BLaER1 treated with 17β-estradiol and CSF1 and Interleukin-3, amounts not matched to agents 10 nM and 100 nM (cell line): Measurements from ENCODE around the gene PORCN.

Experiments used
- H3K27ac ChIP-seq, 11 experiments: shearing (Covaris generic); formaldehyde crosslinking; 2 replicates each; pipeline ENCODE4 v1.8.1; 2022
- H3K27me3 ChIP-seq, 11 experiments: shearing (Covaris generic); formaldehyde crosslinking; 2 replicates each; pipeline ENCODE4 v1.8.1; 2022
- H3K36me3 ChIP-seq, 11 experiments: shearing (Covaris generic); formaldehyde crosslinking; 2 replicates each; pipeline ENCODE4 v1.8.1; 2022
- H3K4me1 ChIP-seq, 10 experiments: shearing (Covaris generic); formaldehyde crosslinking; 2 replicates each; pipeline ENCODE4 v1.8.1; 2022
- H3K4me2 ChIP-seq, 11 experiments: shearing (Covaris generic); formaldehyde crosslinking; 2 replicates each; pipeline ENCODE4 v1.8.1; 2022
- H3K4me3 ChIP-seq, 10 experiments: shearing (Covaris generic); formaldehyde crosslinking; 2 replicates each; pipeline ENCODE4 v1.8.1; 2022
- H3K9ac ChIP-seq, 11 experiments: shearing (Covaris generic); formaldehyde crosslinking; 2 replicates each; pipeline ENCODE4 v1.8.1; 2022
- H3K9me3 ChIP-seq, 11 experiments: shearing (Covaris generic); formaldehyde crosslinking; replicated peaks in 1 of 11; 2 replicates each; pipeline ENCODE4 v1.8.1; 2022
- H4K20me1 ChIP-seq, 11 experiments: shearing (Covaris generic); formaldehyde crosslinking; 2 replicates each; pipeline ENCODE4 v1.8.1; 2022
- Cebpa-rat ChIP-seq, 11 experiments: shearing (Covaris generic); IDR thresholded peaks; 2 replicates each; pipeline ENCODE4 v1.8.1; 2022

The PORCN gene

DNA sequence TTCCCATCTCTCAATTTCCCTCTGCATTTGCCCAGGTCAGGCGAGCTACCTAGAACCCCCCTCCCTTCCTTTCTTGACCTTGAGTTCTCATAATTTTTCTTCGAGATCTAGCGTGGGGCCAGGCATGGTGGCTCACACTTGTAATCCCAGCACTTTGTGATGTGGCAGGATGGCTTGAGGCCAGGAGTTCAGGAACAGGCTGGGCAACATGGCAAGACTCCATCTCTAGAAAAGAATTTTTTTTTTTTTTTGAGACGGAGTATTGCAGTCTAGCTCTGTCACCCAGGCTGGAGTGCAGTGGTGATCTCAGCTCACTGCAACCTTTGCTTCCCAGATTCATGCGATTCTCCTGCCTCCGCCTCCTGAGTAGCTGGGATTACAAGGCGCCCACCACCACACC lies 4.5 kb upstream of the PORCN start:
- Histone ChIP-seq H3K9ac (no peak overlapping the region), H3K9me3 (no peaks in the 10 kb centered on the region; a peak in 1 of 22 replicates), H3K4me1 (peaks cover under 1 to 11% (median 5%) of the 10 kb centered on the region in 10 experiments; a peak in 10 of 20 replicates), H3K4me2 (no peak overlapping the region), H3K36me3 (no peaks in the 10 kb centered on the region), H3K4me3 (no peak overlapping the region), H3K27me3 (peaks cover 47 to 75% (median 62%) of the 10 kb centered on the region in 11 experiments), H4K20me1 (no peaks in the 10 kb centered on the region), H3K27ac (no peak overlapping the region)
- no peak for TF ChIP-seq Cebpa-rat (IDR thresholded peaks at IDR 0.05)

GRCh38 chrX:48505481-48505880 lies 3.3 kb upstream of the PORCN start:
- H4K20me1 ChIP-seq: no peaks in the 10 kb centered on the region
- peak in 3 of 11 experiments; percentile 14 to 56 (median 24); a peak in 2 of 22 replicates for TF ChIP-seq Cebpa-rat (IDR thresholded peaks at IDR 0.05)
- no peaks in the 10 kb centered on the region for H3K36me3 ChIP-seq
- H3K9ac ChIP-seq: no peak overlapping the region; a peak in 1 of 22 replicates
- no peak overlapping the region for H3K4me3 ChIP-seq
- H3K9me3 ChIP-seq: no peaks in the 10 kb centered on the region; a peak in 1 of 22 replicates
- peaks cover 0 to 18% (median 11%) of the 10 kb centered on the region in 10 experiments; a peak in 10 of 20 replicates for H3K4me1 ChIP-seq
- peak overlapping the region in 2 of 11 experiments; percentile 26 to 33; a peak in 1 of 22 replicates for H3K4me2 ChIP-seq
- H3K27me3 ChIP-seq: peaks cover 39 to 63% (median 53%) of the 10 kb centered on the region in 11 experiments
- no peak overlapping the region for H3K27ac ChIP-seq

DNA sequence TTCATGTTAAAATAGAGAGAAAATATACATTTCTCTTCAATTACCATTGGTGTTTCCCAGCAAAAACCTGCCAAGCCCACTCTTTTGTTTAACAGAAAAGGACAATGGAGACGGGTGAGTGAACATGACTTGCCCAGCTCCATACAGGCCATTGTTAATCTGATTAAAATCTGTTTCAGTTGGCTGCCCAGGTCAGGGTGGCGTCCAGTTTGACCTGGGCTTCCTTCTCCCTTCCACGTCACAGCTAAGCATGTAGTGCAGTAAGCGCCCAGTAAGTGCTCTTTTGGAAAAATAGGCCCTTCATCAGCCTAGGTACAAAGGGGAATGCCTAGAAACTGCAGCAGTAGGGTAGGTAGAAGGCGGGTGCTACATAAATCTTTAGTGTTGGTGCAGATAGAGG lies 1.5 kb upstream of the PORCN start:
- Histone ChIP-seq H3K27ac (no peak overlapping the region), H3K4me2 (no peak overlapping the region), H3K4me1 (peaks cover 0 to 18% (median 11%) of the 10 kb centered on the region in 10 experiments; a peak in 10 of 20 replicates), H3K9ac (no peak overlapping the region), H3K27me3 (peaks cover 21 to 57% (median 39%) of the 10 kb centered on the region in 11 experiments), H3K36me3 (no peaks in the 10 kb centered on the region), H4K20me1 (no peaks in the 10 kb centered on the region; a peak in 1 of 22 replicates), H3K9me3 (no peaks in the 10 kb centered on the region; a peak in 1 of 22 replicates), H3K4me3 (no peak overlapping the region)
- TF ChIP-seq Cebpa-rat (IDR thresholded peaks at IDR 0.05): no peak

DNA sequence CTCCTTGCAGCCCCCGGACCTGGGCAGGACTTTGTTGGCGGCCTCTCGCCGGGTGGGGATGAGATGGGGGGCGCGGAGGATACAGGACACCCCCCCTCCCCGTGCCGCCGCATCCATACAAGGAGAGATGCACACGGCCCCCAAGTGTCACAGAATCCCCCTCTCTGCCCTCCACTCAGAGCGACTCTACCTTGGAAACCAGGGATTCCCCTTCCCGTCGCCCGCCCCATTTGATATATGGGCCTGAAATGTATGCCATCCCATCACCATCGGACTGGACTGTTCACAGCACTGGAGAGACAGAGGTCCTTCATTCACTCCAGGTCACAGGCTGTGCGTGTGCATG lies 426 bp downstream of the PORCN start:
- Histone ChIP-seq H3K27me3 (peaks cover 5 to 57% (median 35%) of the 10 kb centered on the region in 11 experiments; a peak in 20 of 22 replicates), H3K27ac (peak overlapping the region; percentile 51 to 79 (median 68); a peak in 21 of 22 replicates), H3K4me2 (peak overlapping the region; percentile 69 to 82 (median 74)), H3K4me1 (peaks cover 0 to 18% (median 11%) of the 10 kb centered on the region in 10 experiments; a peak in 10 of 20 replicates), H3K9ac (peak overlapping the region; percentile 76 to 87 (median 82)), H3K4me3 (peak overlapping the region; percentile 58 to 80 (median 72)), H4K20me1 (peaks cover 0 to 7% (median 0%) of the 10 kb centered on the region in 11 experiments; a peak in 2 of 22 replicates), H3K9me3 (no peaks in the 10 kb centered on the region; a peak in 1 of 22 replicates), H3K36me3 (no peaks in the 10 kb centered on the region; a peak in 1 of 22 replicates)
- no peak for TF ChIP-seq Cebpa-rat (IDR thresholded peaks at IDR 0.05)

- Histone ChIP-seq H3K36me3 (no peaks in the 10 kb centered on the region; a peak in 1 of 22 replicates), H3K9ac (peak overlapping the region; percentile 76 to 87 (median 82); a peak in 18 of 22 replicates), H3K4me1 (peaks cover 0 to 18% (median 11%) of the 10 kb centered on the region in 10 experiments; a peak in 10 of 20 replicates), H3K4me3 (peak overlapping the region; percentile 58 to 80 (median 72)), H3K27me3 (peaks cover 5 to 56% (median 37%) of the 10 kb centered on the region in 11 experiments; a peak in 18 of 22 replicates), H4K20me1 (peaks cover 0 to 8% (median 0%) of the 10 kb centered on the region in 11 experiments; a peak in 2 of 22 replicates), H3K27ac (no peak overlapping the region), H3K4me2 (peak overlapping the region; percentile 69 to 82 (median 74)), H3K9me3 (no peaks in the 10 kb centered on the region; a peak in 1 of 22 replicates)
- TF ChIP-seq Cebpa-rat (IDR thresholded peaks at IDR 0.05): no peak
Measured at GRCh38 chrX:48509619-48510018, 827 bp downstream of the PORCN start.

- Histone ChIP-seq H4K20me1 (peaks cover 0 to 8% (median 0%) of the 10 kb centered on the region in 11 experiments; a peak in 4 of 22 replicates), H3K27ac (no peak overlapping the region), H3K4me1 (peaks cover 0 to 13% (median 8%) of the 10 kb centered on the region in 10 experiments; a peak in 10 of 20 replicates), H3K9me3 (no peaks in the 10 kb centered on the region; a peak in 1 of 22 replicates), H3K4me2 (no peak overlapping the region), H3K27me3 (peaks cover 9 to 62% (median 41%) of the 10 kb centered on the region in 11 experiments; a peak in 18 of 22 replicates), H3K9ac (no peak overlapping the region), H3K4me3 (no peak overlapping the region), H3K36me3 (no peaks in the 10 kb centered on the region; a peak in 1 of 22 replicates)
- TF ChIP-seq Cebpa-rat (IDR thresholded peaks at IDR 0.05): no peak
Measured at GRCh38 chrX:48511560-48511959, 2.8 kb downstream of the PORCN start.

DNA sequence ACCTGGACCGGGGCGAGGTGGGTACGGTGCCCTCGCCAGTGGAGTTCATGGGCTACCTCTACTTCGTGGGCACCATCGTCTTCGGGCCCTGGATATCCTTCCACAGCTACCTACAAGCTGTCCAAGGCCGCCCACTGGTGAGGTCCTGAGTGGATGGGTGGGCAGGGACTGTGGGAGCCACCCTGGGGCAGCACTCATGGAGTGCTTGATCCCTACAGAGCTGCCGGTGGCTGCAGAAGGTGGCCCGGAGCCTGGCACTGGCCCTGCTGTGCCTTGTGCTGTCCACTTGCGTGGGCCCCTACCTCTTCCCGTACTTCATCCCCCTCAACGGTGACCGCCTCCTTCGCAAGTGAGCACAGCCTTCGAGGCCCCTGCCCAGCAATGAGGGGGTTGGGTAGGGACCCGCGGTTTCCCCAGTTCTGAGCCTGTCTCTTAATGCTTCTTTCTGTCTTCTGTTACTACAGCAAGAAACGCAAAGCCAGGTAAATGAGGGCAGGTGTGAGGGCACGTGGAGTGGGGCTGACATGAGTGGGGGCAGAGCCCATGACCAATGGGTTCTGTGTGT lies 3.7 kb downstream of the PORCN start:
- Histone ChIP-seq H3K4me3 (no peak overlapping the region), H3K27ac (no peak overlapping the region), H4K20me1 (peaks cover 0 to 8% (median 0%) of the 10 kb centered on the region in 11 experiments; a peak in 4 of 22 replicates), H3K9me3 (no peaks in the 10 kb centered on the region; a peak in 1 of 22 replicates), H3K36me3 (no peaks in the 10 kb centered on the region; a peak in 1 of 22 replicates), H3K27me3 (peaks cover 9 to 67% (median 46%) of the 10 kb centered on the region in 11 experiments; a peak in 18 of 22 replicates), H3K4me2 (no peak overlapping the region), H3K4me1 (peaks cover 0 to 13% (median 8%) of the 10 kb centered on the region in 10 experiments; a peak in 10 of 20 replicates), H3K9ac (no peak overlapping the region)
- TF ChIP-seq Cebpa-rat (IDR thresholded peaks at IDR 0.05): no peak

GRCh38 chrX:48513670-48514069 lies 4.9 kb downstream of the PORCN start:
- H3K9me3 ChIP-seq: no peaks in the 10 kb centered on the region; a peak in 1 of 22 replicates
- peaks cover 9 to 67% (median 43%) of the 10 kb centered on the region in 11 experiments; a peak in 18 of 22 replicates for H3K27me3 ChIP-seq
- no peak overlapping the region for H3K4me2 ChIP-seq
- H3K36me3 ChIP-seq: no peaks in the 10 kb centered on the region; a peak in 1 of 22 replicates
- H3K4me3 ChIP-seq: no peak overlapping the region
- H3K27ac ChIP-seq: no peak overlapping the region
- no peak for TF ChIP-seq Cebpa-rat (IDR thresholded peaks at IDR 0.05)
- H3K9ac ChIP-seq: no peak overlapping the region
- H4K20me1 ChIP-seq: peaks cover 0 to 8% (median 0%) of the 10 kb centered on the region in 11 experiments; a peak in 4 of 22 replicates
- H3K4me1 ChIP-seq: peaks cover 0 to 9% (median 7%) of the 10 kb centered on the region in 10 experiments; a peak in 10 of 20 replicates
